HG03103 (cell line): ENCODE measurements around the gene SPDYE3.
"Not testable (repeated sequence)": the region's sequence is repeated elsewhere in the genome, so short reads cannot be mapped to it uniquely, and the experiment has no call there.

Experiments used
- ATAC-seq: cut with Tn5 transposase; IDR thresholded peaks from one replicate; pipeline ENCODE4 v1.9.1; 2021; ENCODE audit warnings: low read depth; ENCODE audit not compliant: unreplicated experiment

The SPDYE3 gene

GRCh38 chr7:100307402-100307801 is at the start of gene SPDYE3:
SPDYE3 (plus strand) TSS chr7:100307702; CDS start chr7:100307886, 184 bp downstream.
- not testable (repeated sequence) for ATAC-seq

DNA sequence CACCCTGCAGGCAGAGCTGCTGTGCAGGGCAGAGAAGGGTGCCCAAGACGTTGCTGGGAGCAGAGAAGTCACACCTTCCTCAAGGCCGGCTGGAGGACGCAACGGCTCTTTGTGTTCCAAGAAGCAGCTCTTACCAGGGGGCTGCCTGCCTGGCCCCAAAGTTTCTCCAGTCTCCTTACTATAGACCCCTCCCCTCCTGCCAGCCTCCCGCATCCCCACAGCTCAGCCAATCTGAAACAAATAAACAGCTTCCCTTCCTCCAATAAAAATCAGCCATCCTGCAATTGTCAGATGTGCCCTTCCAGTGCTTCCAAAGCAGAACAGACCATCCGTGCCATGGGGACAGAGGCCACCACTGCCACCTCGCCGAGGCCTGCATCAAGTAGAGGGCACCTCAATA is 47.5 kb upstream of the SPDYE3 start:
- ATAC-seq = not testable (repeated sequence)

DNA sequence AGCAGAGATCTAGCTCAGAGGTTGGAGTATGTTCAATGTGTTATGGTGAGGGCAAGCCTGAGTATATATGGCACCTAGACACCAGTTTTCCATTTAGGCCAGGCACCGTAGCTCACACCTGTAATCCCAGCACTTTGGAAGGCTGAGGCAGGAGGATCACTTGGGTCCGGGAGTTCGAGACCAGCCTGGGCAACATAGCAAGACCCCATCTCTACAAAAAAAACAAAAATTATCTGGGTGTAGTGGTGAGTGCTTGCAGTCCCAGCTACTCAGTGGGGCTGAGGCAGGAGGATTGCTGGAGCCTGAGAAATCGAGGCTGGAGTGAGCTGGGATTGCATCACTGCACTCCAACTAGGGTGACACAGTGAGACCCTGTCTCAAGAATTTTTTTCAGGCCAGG is 44.6 kb upstream of the SPDYE3 start:
- not testable (repeated sequence) for ATAC-seq

- not testable (repeated sequence) for ATAC-seq
Observed at GRCh38 chr7:100264223-100264622, 43.3 kb upstream of the SPDYE3 start.

GRCh38 chr7:100264669-100265165 is 42.8 kb upstream of the SPDYE3 start:
- not testable (repeated sequence) for ATAC-seq

GRCh38 chr7:100265851-100266250 is 41.7 kb upstream of the SPDYE3 start:
- not testable (repeated sequence) for ATAC-seq

DNA sequence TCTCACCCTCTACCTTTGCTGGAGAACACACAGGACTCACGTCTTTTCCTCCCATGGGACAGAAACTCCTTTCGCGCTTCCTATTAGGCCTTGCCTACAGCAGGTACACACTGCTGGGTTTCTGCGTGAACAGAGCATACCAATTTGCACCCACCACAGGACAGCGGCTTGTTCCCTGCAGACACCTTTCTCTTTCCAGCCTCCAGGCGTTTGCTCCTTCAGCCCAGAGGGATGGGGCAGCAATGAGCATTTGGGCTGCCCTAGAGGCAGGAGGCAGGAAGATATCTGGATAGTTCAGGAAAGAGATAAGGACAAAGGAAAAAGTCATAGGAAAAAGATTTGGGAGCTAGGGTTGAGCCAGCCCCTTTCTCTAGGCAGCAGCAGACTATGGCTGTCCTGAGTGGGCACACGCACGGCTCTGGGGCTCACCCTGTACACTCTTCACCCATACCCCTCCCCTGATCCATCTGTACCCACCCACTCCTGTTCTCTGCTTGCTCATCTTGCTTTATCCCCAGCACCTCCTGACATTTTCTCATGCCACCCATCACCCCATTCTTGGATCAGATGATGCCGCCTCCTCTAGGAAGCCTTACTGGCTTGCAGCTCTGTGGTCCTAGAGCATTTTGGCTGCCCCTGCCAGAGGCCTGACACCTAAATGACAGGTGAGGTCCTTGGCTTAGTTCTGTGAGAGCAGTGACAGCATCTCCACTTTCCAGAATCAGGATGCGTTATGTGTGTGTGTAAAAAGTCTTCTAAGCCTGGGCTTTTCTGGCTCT is 40.7 kb upstream of the SPDYE3 start:
- no peak for ATAC-seq

DNA sequence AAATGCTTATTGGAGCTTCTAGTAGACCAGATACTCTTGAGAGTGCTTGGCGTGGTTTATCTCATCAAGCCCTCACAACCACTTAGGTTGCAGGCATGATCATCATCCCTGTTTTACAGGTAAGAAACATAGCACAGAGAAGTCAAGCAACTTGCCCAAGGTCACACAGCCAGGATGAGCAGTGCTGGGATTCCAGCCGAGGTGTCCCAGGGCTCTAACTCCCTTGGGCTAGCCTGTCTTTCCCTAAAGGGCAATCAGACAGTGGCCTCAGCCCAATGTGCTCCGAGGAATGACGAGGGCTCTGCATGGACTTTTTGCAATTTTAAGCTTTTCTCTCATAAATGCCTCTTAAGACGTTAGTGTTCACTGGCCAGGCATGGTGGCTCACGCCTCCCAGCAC is 39.9 kb upstream of the SPDYE3 start:
- ATAC-seq = no peak

GRCh38 chr7:100268882-100269281 is 38.6 kb upstream of the SPDYE3 start:
- not testable (repeated sequence) for ATAC-seq

GRCh38 chr7:100269306-100270045 is 38.0 kb upstream of the SPDYE3 start:
- not testable (repeated sequence) for ATAC-seq

GRCh38 chr7:100270046-100270918 is 37.2 kb upstream of the SPDYE3 start:
- not testable (repeated sequence) for ATAC-seq

GRCh38 chr7:100270941-100271593 is 36.4 kb upstream of the SPDYE3 start:
- not testable (repeated sequence) for ATAC-seq

- peak; percentile 86 for ATAC-seq
Observed at GRCh38 chr7:100271716-100272537, 35.6 kb upstream of the SPDYE3 start.

GRCh38 chr7:100272538-100272902 is 35.0 kb upstream of the SPDYE3 start:
- not testable (repeated sequence) for ATAC-seq

GRCh38 chr7:100275120-100275519 is 32.4 kb upstream of the SPDYE3 start:
- no peak for ATAC-seq

DNA sequence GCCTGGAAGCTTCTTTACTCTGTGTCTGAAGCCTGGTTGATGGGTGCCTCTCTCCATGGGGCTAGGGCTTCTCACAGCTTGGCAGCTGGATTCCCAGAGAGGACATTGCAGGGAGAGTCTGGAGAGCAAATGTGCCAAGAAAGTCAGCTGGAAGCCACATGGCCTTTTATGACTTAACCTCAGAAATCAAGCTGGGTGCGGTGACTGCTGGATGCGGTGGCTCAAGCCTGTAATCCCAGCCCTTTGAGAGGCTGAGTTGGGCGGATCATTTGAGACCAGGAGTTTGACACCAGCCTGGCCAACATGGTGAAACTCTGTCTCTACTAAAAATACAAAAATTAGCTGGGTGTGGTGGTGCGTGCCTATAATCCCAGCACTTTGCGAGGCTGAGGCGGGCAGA is 31.4 kb upstream of the SPDYE3 start:
- not testable (repeated sequence) for ATAC-seq

DNA sequence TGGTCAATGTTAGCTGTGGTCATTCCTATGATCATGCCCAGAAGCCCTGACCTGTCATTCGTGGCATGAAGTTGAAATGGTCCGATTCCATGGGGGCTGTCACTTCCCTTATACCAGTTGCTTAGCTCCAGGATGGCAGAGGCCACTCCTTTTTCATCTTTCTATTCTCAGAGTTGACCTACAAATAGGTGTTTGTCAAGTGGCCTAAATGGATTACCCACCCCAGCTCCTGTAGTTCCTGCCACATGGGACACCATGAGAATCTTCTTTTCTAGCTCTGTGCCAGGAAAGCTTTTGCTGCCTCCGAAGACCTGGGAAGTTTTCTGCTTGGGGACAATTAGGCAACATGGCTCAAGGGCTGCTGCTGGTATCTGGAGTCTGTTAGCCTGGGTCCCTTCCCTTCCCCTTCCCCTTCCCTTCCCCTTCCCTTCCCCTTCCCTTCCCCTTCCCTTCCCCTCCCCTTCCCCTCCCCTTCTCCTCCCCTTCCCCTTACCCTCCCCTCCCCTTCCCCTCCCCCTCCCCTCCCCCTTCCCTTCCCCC is 25.4 kb upstream of the SPDYE3 start:
- ATAC-seq = not testable (repeated sequence)

GRCh38 chr7:100283147-100283546 is 24.4 kb upstream of the SPDYE3 start:
- not testable (repeated sequence) for ATAC-seq
